HG03520 (cell line): Measurements from ENCODE around the gene OASL.
"Not testable (repeated sequence)": the region's sequence is repeated elsewhere in the genome, so short reads cannot be mapped to it uniquely, and the experiment has no call there.

Experiments
- ATAC-seq: cut with Tn5 transposase; IDR thresholded peaks from one replicate; pipeline ENCODE4 v1.9.1; 2021; ENCODE audit warnings: mild to moderate bottlenecking, moderate library complexity; ENCODE audit not compliant: unreplicated experiment

Gene OASL, protein sequence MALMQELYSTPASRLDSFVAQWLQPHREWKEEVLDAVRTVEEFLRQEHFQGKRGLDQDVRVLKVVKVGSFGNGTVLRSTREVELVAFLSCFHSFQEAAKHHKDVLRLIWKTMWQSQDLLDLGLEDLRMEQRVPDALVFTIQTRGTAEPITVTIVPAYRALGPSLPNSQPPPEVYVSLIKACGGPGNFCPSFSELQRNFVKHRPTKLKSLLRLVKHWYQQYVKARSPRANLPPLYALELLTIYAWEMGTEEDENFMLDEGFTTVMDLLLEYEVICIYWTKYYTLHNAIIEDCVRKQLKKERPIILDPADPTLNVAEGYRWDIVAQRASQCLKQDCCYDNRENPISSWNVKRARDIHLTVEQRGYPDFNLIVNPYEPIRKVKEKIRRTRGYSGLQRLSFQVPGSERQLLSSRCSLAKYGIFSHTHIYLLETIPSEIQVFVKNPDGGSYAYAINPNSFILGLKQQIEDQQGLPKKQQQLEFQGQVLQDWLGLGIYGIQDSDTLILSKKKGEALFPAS

GRCh38 chr12:121038861-121039668, at the start of gene OASL:
Gene OASL (minus strand): TSS chr12:121039246. CDS start chr12:121038971, 275 bp downstream.
- ATAC-seq: no peak

- no peak for ATAC-seq
These were observed 49.1 kb upstream of the OASL start for GRCh38 chr12:121088195-121088585.

DNA sequence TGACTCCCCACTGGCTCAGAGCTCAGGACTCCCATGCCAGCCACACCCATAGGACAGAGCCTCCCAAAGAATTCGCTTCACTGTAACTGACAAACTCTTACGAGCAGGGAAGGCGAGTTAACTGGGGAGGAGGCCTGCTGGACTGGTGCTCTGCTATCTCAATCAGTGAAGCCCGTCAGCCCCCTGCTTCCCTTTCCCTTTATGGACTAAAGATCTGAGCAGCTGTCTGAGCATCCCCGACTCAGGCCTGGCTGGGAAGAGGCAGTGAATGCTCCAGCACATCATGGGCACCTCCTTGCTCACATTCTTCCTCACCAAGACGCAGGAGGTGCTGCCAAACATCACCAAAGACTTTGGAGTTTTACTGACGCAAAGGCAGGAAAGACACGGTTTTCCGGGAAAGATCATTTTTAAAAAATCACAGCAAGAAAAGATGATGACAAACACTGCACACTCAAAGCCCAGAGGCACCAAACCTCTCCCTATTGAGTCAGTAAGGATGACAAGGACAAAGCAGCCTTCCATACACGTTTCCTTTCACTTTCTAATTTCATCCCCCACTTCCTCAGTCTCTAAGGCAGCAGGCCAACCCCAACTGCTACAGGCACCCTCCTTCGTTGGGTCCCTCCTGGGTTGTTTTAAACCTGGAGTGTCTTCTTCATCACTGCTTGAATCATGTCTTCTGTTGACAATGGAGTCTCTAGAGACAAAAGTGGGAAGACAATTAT, 48.6 kb upstream of the OASL start:
- no peak for ATAC-seq

GRCh38 chr12:121086781-121087295, 47.8 kb upstream of the OASL start:
- ATAC-seq: no peak

DNA sequence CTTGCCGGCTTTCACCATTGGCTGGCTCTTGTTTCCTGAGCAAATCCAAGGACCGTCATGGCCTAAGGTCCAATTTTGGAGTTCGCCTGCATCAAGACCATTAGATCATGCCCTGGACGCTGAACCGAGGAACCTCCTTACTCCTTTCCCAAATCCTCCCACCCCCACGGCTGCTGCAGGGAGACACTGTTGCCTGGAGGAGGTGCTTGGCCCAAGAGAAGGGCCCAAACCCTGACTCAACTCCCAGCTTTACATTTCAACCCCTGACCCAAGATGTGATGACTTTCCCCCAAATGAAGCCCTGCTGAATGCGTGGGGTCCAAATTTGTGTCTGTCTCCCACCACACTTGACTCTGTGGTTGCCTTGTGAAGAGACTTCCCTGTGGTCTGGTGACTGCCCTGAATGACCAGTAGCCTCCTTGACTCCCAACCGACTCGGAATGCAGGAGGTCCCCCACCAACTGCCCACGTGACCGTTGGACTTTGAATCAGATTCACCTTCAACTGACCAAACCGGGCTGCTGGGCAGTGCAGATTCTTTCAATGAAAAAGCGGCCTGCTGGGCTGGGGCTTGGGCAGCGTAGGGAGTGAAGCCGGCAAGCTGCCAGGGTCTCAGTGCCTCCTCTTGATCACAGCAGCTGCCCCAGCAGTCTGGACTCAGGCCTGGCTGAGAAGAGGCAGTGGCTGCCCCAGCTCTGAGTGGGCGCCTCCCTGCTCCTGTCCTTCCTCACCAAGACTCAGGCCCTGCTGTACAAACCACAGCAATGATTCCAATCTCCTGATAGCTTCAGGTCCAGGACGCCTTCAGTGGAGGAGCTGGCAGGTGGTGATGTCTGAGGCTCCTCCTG, 46.7 kb upstream of the OASL start:
- no peak for ATAC-seq

DNA sequence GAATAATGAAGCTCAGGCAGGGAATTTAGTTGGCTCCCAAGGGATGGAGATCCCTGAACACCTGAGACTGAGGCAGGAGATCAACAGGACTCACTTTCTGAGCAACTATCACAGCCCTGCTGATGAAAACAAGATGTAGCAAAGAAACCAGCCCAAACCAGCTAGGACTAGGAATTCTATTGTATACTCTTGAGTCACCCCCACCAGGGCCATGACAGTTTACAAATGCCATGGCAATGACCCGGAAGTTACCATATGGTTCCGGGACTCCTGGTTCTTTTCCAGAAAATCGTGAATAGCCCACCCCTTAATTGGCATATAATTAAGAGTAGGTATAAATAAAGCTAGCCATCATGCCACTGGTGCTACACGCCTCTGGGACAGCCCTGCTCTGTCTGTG, 46.0 kb upstream of the OASL start:
- ATAC-seq: no peak

DNA sequence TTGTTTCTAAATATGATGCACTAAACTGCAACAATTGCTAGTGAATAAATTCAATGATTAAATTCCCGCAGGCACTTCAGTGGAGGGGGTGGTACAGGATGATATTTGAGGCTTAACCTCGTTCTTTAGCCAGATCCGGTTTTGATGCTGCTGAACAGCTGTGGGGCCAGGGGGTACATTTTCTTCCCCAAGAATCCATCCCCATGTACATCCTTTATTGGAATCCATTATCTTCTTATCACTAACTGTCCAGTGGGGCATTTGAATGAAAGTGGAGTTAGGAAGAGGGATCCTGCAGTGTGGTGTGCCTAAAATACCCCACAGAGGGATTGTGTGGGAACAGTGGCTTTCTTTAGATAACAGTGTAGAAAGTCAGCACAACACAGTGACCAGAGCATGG, 45.2 kb upstream of the OASL start:
- ATAC-seq: no peak

DNA sequence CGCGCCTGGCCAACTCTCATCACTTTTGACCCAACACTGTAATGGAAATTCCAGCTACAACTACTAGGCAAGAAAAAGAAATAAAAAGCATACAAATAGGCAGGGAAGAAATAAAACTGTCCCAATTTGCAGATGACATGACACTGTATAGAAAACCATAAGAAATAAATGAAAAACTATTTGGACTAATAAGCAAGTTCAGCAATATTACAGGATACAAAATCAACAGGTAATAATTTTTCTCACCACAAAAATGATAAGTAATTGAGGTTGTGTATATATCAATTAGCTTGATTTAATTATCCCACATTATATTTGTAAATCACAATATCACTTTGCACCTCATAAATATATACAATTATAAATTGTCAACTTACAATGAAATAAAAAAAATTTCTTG, 41.9 kb upstream of the OASL start:
- no peak for ATAC-seq

- ATAC-seq: no peak
These were observed 40.8 kb upstream of the OASL start for GRCh38 chr12:121079736-121080272.

GRCh38 chr12:121077440-121077839, 38.4 kb upstream of the OASL start:
- not testable (repeated sequence) for ATAC-seq

DNA sequence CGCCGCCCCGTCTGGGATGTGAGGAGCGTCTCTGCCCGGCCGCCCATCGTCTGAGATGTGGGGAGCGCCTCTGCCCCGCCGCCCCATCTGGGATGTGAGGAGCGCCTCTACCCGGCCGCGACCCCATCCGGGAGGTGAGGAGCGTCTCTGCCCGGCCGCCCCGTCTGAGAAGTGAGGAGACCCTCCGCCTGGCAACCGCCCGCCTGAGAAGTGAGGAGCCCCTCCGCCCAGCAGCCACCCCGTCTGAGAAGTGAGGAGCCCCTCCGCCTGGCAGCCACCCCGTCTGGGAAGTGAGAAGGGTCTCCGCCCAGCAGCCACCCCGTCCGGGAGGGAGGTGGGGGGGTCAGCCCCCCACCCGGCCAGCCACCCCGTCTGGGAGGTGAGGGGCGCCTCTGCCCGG, 36.9 kb upstream of the OASL start:
- ATAC-seq: not testable (repeated sequence)

DNA sequence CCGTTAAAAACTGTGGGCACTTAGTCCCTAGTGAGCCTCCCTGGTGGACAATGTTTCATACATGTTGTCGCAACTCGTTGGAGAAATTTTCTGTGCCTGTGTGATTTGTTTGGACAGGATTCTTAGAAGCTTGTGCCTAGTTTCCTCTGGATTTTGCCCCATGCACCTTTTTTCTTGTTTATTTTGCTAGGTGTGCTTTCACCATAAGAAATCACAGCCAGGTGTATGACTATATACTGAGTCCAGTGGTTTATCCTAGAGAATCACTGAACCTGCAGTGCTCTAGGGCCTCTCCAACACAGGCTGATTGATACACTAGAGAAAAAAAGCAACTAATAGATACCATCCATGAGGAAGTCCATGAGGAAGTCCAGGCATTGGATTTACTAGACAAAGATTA, 33.1 kb upstream of the OASL start:
- no peak for ATAC-seq

DNA sequence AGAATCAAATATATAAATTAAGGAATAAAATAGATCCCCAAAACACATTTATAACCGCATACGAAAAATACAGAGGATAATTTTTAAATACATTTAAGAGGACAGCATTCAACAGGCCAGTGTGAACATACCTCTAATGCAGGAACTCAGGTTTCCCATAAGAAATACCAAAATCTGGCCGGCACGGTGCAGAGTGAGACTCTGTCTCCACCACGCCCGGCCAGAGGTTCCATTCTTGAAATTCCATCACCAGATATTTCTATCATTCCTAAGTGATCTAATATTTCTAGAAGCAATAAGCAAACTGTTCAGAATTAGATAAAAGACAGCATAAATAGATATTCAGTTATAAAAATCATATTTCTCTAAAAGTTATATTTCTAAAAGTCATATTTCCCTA, 30.2 kb upstream of the OASL start:
- ATAC-seq: no peak

GRCh38 chr12:121065345-121065744, 26.3 kb upstream of the OASL start:
- ATAC-seq: no peak

- not testable (repeated sequence) for ATAC-seq
These were observed 25.5 kb upstream of the OASL start for GRCh38 chr12:121064586-121064985.

- no peak for ATAC-seq
These were observed 25.1 kb upstream of the OASL start for GRCh38 chr12:121064116-121064515.

DNA sequence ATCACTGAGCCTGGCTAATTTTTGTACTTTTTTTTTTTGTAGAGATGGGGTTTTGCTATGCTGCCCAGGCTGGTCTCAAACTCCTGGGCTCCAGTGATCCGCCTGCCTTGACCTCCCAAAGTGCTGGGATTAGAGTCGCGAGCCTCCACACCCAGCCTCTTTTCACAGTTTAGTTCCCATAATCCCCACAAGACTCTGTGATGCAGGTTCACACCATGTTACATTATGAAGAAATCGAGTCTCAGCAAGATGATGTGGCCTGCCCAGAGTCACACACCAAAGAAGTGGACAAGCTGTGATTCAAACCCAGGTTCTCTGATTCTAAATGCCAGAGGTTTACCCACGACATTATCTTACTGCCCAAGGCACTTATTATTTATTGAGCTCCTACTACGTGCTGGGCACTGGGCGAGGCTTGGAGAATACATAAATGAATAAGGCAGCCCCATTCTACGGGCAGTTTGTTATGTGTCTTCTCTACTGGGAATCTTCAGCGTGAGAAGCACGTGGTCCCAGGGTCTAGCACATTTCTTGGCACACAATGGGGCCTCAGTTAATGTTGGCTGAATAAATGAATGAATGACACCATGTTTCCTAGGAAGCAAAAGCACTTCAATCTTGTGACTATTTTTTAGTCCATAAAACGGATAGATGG, 23.5 kb upstream of the OASL start:
- ATAC-seq: no peak

- no peak for ATAC-seq
These were observed 22.8 kb upstream of the OASL start for GRCh38 chr12:121061831-121062230.
